Fibroblast of skin of left quadriceps (primary cell): ENCODE data around the gene CCDC85C.

Source experiments
- DNase-seq, 2 experiments: peaks; one replicate each; pipeline ENCODE4 v3.0.0-alpha.2; 2013; ENCODE audit warnings: low read depth in 2 of 2

The CCDC85C gene

GRCh38 chr14:99630202-99630601 lies 26.2 kb upstream of the CCDC85C start:
- DNase-seq = no peak

- peak in 1 of 2 experiments; percentile 14 for DNase-seq
Observed at GRCh38 chr14:99628887-99629618, 25.0 kb upstream of the CCDC85C start.

GRCh38 chr14:99627510-99628381 lies 23.7 kb upstream of the CCDC85C start:
- DNase-seq = no peak

GRCh38 chr14:99627100-99627499 lies 23.1 kb upstream of the CCDC85C start:
- DNase-seq = no peak

GRCh38 chr14:99626041-99626648 lies 22.1 kb upstream of the CCDC85C start:
- DNase-seq = no peak

- DNase-seq = no peak
Observed at GRCh38 chr14:99625476-99625875, 21.5 kb upstream of the CCDC85C start.

- DNase-seq = no peak
Observed at GRCh38 chr14:99624971-99625370, 21.0 kb upstream of the CCDC85C start.

GRCh38 chr14:99624024-99624423 lies 20.0 kb upstream of the CCDC85C start:
- DNase-seq = no peak

- no peak for DNase-seq
Observed at GRCh38 chr14:99621948-99622347, 17.9 kb upstream of the CCDC85C start.

GRCh38 chr14:99619835-99620834 lies 16.1 kb upstream of the CCDC85C start:
- DNase-seq = no peak

GRCh38 chr14:99616832-99617800 lies 13.1 kb upstream of the CCDC85C start:
- no peak for DNase-seq

- DNase-seq = no peak
Observed at GRCh38 chr14:99615497-99616157, 11.6 kb upstream of the CCDC85C start.

- DNase-seq = no peak
Observed at GRCh38 chr14:99612738-99613330, 8.8 kb upstream of the CCDC85C start.

- DNase-seq = no peak
Observed at GRCh38 chr14:99612071-99612737, 8.2 kb upstream of the CCDC85C start.

GRCh38 chr14:99611646-99612045 lies 7.6 kb upstream of the CCDC85C start:
- DNase-seq = no peak

- no peak for DNase-seq
Observed at GRCh38 chr14:99609245-99610170, 5.5 kb upstream of the CCDC85C start.

GRCh38 chr14:99608591-99608990 lies 4.6 kb upstream of the CCDC85C start:
- no peak for DNase-seq

GRCh38 chr14:99606359-99606758 lies 2.4 kb upstream of the CCDC85C start:
- no peak for DNase-seq
